Measurements from ENCODE around the gene GNGT2. TPM values are rescaled to one million over a fixed set of nuclear protein-coding genes. Genes with fewer than 3 reads are reported as not detected.

GNGT2 gene
- total and polyA plus RNA-seq, 2 of the 4 experiments (the other 2 are of a cell fraction) = 0.18 to 0.79 TPM

DNA sequence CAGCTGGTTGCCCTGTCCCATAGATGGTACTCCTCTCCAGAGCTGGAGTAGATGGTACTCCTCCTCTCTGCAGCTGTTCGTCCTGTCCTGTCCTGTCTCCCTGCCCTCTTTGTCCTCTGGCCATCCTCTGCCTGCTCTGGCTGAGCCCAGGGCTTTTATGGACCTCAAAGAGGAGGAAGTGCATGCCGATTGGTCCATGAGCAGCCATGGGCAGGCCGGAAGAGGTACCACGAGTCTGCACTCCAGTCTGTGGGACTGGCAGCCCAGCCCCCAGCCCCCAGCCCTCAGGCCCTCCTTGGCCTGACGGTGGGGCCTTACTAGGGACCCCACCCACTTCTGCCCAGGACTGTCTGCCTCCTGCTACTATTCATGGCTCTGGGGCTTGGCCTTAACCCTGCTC, 27.0 kb downstream of the GNGT2 start:
- Histone ChIP-seq H3K79me1 (ENCODE audit: low read depth in 1 of 2, low read length in 2 of 2) (no peaks in the 10 kb centered on the region), H3K56ac (ENCODE audit: extremely low read depth, insufficient read depth, low read length) (no peak overlapping the region), H2BK15ac (ENCODE audit: low read depth, low read length) (no peak overlapping the region), H2BK120ac (ENCODE audit: low read depth, low read length) (no peak overlapping the region), H4K8ac (ENCODE audit: low read depth in 2 of 2, low read length in 2 of 2) (no peak overlapping the region), H4K91ac (ENCODE audit: insufficient read depth, low read depth, low read length) (no peak overlapping the region), H2AK9ac (replicated peaks; ENCODE audit: low read depth, low read length, poor library complexity) (no peak overlapping the region), H3K4ac (ENCODE audit: low read depth, low read length) (no peak overlapping the region), H3K14ac (replicated peaks; ENCODE audit: low read depth, low read length) (no peak overlapping the region), H3K9ac (ENCODE audit: low read depth, low read length) (no peak overlapping the region), H3K18ac (ENCODE audit: low read depth, low read length) (no peak overlapping the region), H3K23ac (ENCODE audit: low read depth, low read length) (no peak overlapping the region), H2BK5ac (ENCODE audit: low read depth, low read length, poor library complexity, severe bottlenecking) (no peak overlapping the region), H3K4me2 (ENCODE audit: low read depth, low read length) (no peak overlapping the region), H3K9me1 (ENCODE audit: insufficient read depth, low read length) (no peaks in the 10 kb centered on the region; the same call in 1 of the 2 replicates), H3K27me3 (ENCODE audit: control insufficient read depth, insufficient read depth, low read length) (peaks cover 2% of the 10 kb centered on the region), H3K4me3 (ENCODE audit: insufficient read depth, low read depth, low read length) (no peak overlapping the region), H4K20me1 (ENCODE audit: insufficient read depth, low read length) (no peaks in the 10 kb centered on the region), H2AFZ (replicated peaks; ENCODE audit: low read length, poor library complexity) (no peak overlapping the region), H3K9me3 (ENCODE audit: control insufficient read depth, insufficient read depth, low read length) (peaks cover 17% of the 10 kb centered on the region), H2AK5ac (ENCODE audit: low read depth, low read length) (no peak overlapping the region), H3K4me1 (ENCODE audit: control insufficient read depth, insufficient read depth, low read length) (no peaks in the 10 kb centered on the region), H3K27ac (ENCODE audit: insufficient read depth, low read length) (no peak overlapping the region), H3K36me3 (ENCODE audit: control insufficient read depth, insufficient read depth, low read length) (no peaks in the 10 kb centered on the region), H2BK20ac (ENCODE audit: low read depth, low read length) (no peak overlapping the region), H4K5ac (ENCODE audit: low read depth, low read length) (no peak overlapping the region)
- intact Hi-C loops (cut with micrococcal nuclease) (loop anchor here (10.0 kb wide), 1 partner anchor 119 kb away; no protein-coding TSS in a partner anchor), dilution Hi-C loops (cut with HindIII; ENCODE audit: low sequenced_read_pairs, unreplicated experiment) (no loop called here), in situ Hi-C loops (cut with MboI; ENCODE audit: low sequenced_read_pairs) (no loop called here)
- DNase-seq (no peak), ATAC-seq (ENCODE audit: low read depth) (no peak)
- TF ChIP-seq BHLHE40 (IDR thresholded peaks at IDR 0.05; ENCODE audit: low read depth, low read length) = no peak
- TF ChIP-seq RAD21 (IDR thresholded peaks at IDR 0.05; ENCODE audit: low read length) = no peak
- TF ChIP-seq FOS (IDR thresholded peaks at IDR 0.05; ENCODE audit: low read depth, low read length) = no peak
- no peak for TF ChIP-seq USF2 (IDR thresholded peaks at IDR 0.05; ENCODE audit: low read depth, low read length)
- no peak for TF ChIP-seq CTCF (conservative IDR thresholded peaks at IDR 0.05; ENCODE audit: low read depth, low read length)
- no peak for TF ChIP-seq MAFK (IDR thresholded peaks at IDR 0.05; ENCODE audit: low read depth, low read length)
- no TSS peak for BruUV-seq (replicated peaks)
- ChIA-PET POLR2A (ENCODE audit: unreplicated experiment) (no interaction called here), CTCF (no interaction called here)
- 60% methylated on average over 1 of the region's 5 CpGs; no CpG with 5 or more reads in 1 of the 2 experiments for WGBS, 2 experiments (ENCODE audit: extremely low coverage in 2 of 2, insufficient read length in 1 of 2)

Measured in IMR-90 (cell line).